ENCODE results near the gene TNIP1.

GRCh38 chr5:151005950-151006576, 74.8 kb downstream of the TNIP1 start:
- TF ChIP-seq, protein P1, sequence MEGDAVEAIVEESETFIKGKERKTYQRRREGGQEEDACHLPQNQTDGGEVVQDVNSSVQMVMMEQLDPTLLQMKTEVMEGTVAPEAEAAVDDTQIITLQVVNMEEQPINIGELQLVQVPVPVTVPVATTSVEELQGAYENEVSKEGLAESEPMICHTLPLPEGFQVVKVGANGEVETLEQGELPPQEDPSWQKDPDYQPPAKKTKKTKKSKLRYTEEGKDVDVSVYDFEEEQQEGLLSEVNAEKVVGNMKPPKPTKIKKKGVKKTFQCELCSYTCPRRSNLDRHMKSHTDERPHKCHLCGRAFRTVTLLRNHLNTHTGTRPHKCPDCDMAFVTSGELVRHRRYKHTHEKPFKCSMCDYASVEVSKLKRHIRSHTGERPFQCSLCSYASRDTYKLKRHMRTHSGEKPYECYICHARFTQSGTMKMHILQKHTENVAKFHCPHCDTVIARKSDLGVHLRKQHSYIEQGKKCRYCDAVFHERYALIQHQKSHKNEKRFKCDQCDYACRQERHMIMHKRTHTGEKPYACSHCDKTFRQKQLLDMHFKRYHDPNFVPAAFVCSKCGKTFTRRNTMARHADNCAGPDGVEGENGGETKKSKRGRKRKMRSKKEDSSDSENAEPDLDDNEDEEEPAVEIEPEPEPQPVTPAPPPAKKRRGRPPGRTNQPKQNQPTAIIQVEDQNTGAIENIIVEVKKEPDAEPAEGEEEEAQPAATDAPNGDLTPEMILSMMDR (IDR thresholded peaks at IDR 0.05), result no peak
- peak in 2 of 4 donors; percentile 72 to 93 for TF ChIP-seq EP300 (IDR thresholded peaks at IDR 0.05)
